NOMO-1 (cell line): ENCODE results near the gene CILP.
"Not testable (repeated sequence)": the region's sequence is repeated elsewhere in the genome, so short reads cannot be mapped to it uniquely, and the experiment has no call there.

ENCODE experiments used
- DNase-seq, 2 experiments: peaks; one replicate each; lab custom pipeline; 2025; ENCODE audit not compliant: unreplicated experiment in 2 of 2; lab: John Stamatoyannopoulos, UW

Gene CILP, protein sequence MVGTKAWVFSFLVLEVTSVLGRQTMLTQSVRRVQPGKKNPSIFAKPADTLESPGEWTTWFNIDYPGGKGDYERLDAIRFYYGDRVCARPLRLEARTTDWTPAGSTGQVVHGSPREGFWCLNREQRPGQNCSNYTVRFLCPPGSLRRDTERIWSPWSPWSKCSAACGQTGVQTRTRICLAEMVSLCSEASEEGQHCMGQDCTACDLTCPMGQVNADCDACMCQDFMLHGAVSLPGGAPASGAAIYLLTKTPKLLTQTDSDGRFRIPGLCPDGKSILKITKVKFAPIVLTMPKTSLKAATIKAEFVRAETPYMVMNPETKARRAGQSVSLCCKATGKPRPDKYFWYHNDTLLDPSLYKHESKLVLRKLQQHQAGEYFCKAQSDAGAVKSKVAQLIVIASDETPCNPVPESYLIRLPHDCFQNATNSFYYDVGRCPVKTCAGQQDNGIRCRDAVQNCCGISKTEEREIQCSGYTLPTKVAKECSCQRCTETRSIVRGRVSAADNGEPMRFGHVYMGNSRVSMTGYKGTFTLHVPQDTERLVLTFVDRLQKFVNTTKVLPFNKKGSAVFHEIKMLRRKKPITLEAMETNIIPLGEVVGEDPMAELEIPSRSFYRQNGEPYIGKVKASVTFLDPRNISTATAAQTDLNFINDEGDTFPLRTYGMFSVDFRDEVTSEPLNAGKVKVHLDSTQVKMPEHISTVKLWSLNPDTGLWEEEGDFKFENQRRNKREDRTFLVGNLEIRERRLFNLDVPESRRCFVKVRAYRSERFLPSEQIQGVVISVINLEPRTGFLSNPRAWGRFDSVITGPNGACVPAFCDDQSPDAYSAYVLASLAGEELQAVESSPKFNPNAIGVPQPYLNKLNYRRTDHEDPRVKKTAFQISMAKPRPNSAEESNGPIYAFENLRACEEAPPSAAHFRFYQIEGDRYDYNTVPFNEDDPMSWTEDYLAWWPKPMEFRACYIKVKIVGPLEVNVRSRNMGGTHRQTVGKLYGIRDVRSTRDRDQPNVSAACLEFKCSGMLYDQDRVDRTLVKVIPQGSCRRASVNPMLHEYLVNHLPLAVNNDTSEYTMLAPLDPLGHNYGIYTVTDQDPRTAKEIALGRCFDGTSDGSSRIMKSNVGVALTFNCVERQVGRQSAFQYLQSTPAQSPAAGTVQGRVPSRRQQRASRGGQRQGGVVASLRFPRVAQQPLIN

GRCh38 chr15:65210770-65211481, at the start of gene CILP:
TSS of gene CILP (minus strand) at chr15:65211473. CDS start at chr15:65209755, 1,718 bp downstream.
- DNase-seq = no peak

DNA sequence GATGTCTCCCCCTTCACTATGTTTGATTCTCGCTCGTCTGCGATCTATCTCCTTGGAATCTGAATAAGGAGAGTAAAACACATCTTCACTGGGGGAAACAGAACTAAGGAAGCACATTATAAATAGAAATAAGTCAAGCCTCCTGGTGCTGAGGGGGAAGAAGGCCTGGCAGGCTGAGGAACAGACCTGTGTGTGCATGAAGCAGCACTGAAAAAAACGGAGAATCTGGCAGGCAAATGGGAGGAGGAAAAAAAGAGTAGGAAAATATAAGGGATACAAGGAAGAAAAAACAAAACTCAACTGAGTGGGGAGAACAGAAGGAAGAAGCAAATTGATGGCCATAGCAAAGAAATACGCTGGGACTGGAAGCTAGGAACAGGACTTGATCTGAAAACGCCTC, 49.7 kb upstream of the CILP start:
- no peak for DNase-seq

DNA sequence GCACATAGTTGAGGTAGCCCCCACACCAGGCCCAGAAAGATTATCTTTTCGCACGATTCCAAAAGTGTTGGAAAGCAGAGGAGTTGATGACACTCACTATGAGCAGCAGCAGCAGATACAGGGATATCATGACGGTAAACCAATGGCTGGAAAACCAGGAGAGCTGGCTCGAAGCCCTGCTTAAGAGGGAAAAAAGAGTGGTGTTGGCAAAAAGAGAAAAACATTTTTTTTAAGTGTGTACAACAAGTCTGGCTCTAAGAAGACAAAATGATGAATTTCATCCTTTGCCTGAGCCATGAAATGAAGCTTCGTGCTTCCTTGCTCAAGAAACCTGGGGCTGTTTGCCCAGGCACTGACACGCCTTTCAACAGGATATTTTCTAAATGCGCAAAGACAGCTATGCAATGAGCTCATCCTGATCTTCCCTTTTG, 48.1 kb upstream of the CILP start:
- DNase-seq = no peak

- no peak for DNase-seq
These were observed 47.3 kb upstream of the CILP start for GRCh38 chr15:65258375-65259262.

- DNase-seq = no peak
These were observed 44.3 kb upstream of the CILP start for GRCh38 chr15:65255486-65256140.

GRCh38 chr15:65254758-65255157, 43.5 kb upstream of the CILP start:
- DNase-seq = no peak

DNA sequence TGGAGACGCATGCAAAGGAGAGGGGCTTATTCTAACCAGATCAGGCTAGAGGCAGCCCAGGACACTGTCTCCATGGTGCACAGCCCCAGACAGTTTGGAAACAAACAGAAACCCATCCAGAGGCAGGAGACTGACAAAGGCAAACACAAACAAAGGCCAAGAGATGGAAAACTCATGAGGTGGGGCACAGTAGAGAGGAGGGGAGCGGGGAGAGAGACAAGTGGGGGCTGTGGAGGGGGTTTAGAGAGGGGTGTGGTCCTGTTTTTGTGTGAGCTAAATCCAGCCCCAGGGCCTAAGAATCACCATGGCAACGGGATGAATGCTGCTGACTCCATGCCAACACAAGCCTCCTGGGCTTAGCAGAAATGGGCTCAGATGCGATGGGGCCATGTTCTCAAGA, 43.1 kb upstream of the CILP start:
- DNase-seq = no peak

DNA sequence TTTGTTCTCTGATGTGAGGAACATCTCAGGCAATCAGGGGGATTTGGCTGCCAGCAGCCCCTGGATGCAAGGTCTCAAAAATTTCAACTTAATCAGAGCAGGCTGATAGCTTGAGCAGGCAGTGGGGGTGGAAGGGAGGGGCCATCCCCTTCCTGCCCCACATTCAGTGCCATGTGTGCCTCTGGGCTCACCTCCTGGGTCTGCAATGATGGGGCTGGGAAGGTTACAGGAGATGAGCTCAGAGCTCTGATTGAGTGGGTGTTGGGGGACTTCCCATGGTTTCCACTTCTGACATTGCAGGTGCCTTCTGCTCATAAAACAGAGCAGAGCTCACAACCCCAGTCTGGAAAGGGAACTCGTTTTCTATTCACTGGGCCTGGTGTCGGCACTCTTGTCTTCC, 38.4 kb upstream of the CILP start:
- no peak for DNase-seq

DNA sequence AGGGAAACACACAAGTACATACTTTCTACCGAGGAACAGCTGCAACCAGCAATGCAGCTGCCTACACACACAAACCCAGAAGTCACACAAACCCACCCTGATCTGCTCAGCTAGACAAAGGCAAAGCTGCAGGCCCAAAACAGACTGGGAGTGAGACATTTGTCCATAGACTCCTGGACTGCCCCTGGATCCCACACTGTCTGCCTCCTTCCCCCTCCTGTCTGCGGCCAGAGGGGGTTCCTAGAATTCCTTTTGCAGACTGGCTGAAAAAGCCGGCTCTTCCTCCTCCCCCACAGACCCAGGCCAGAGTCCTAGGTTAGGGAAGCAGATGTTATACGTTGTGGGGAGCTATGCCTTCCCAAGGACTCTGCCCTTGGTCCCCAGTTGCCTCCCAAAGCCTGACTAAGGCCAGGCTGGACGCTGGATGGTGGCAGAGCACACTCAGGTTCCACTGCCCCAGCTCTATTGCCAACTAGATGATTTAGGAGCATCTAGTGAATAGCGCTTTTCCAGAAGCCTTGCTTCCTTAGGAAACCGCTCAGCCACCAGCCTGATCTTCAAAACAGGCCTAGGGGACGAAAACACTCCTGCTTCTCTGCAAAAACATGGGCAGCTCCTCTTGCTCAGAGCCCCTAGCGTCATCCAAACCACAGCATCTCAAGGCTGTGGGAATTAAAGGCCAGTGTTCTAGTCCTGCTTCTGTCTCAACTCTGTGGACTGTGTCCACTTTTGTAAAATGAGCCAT, 37.4 kb upstream of the CILP start:
- DNase-seq = no peak

DNA sequence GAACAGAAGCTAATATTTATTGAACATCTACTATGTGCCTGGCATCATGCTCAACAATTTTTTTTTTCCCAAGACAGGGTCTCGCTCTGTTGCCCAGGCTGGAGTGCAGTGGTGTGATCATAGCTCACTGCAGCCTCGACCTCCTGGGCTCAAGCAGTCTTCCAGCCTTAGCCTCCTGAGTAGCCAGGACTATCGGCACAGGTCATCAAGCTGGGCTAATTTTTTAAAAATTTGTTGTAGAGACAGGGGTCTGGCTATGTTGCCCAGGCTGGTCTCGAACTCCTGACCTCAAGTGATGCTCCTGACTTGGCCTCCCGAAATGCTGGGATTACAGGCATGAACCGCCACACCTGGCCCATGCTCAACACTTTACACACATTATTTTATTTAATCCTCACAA, 35.7 kb upstream of the CILP start:
- DNase-seq = no peak

DNA sequence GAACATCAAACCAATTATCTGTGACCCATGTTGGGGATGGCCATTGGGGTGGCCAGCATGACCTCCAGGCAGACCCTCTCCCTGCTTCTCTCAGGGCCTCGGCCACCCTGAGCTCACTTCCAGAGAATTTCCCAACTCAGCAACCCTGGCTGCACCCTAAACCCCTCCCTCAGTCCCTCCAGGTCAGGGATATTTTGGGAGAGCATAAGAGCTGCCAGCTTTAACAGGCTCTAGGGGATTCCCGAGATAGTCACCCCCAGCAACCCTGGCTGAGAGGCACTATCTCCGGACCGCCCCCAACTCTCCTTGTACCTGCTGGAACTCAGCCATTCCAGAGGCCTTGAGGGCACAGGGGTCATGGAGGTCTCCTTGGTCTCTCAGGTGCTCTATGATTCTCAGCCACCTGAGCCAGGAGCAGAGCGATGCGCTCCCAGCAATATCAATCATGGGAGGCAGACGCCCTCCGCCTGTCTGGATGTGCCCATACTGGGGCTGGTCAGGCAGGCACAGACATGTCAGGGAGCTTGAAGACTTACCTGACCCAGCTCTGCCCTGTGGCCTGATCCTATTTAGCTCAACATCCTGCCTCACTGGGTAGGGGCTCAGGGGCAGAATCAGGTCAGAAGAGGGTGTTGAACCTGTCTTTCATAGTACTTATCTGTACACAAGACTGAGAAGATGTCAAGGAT, 34.9 kb upstream of the CILP start:
- DNase-seq = no peak

- DNase-seq = no peak
These were observed 34.0 kb upstream of the CILP start for GRCh38 chr15:65245096-65245856.

DNA sequence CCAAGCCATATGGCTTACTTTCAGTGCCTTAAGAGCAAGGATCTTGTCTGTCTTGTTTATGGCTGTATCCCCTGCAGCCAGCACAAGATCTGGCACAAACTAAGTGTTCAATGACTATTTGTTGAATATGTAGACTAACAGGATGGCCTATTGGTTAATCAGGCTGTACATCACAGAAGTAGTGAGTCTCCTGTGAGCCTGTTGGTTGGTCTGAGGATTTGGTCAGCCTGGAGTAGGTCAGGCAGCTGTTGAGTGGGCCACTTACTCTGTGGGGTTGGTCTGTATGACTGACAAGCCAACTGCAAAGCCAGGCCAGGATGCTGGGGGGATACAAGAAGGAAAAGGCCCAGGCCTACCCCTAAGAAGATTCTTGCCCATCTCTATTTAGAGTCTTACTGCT, 33.4 kb upstream of the CILP start:
- no peak for DNase-seq

GRCh38 chr15:65236443-65236842, 25.2 kb upstream of the CILP start:
- not testable (repeated sequence) for DNase-seq

- DNase-seq = no peak
These were observed 22.4 kb upstream of the CILP start for GRCh38 chr15:65233696-65234095.

DNA sequence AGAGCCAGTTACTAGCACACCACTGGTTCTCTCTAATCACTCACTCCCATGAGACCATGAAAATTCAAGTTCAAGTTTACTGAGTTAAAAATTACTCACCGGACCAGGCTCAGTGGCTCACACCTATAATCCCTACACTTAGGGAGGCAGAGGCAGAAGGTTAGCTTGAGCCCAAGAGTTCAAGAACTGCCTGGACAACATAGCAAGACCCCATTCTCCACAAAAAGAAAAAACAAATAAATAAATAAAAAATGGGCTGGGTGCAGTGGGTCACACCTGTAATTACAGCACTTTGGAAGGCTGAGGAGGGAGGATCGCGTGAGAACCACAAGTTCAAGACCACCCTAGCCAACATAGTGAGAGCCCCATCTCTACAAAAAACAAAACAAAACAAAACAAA, 21.2 kb upstream of the CILP start:
- DNase-seq = no peak

GRCh38 chr15:65231306-65231705, 20.0 kb upstream of the CILP start:
- DNase-seq = no peak
